Hindlimb muscle (tissue), 1 donor: Measurements from ENCODE around the gene CCNY. TPM values are rescaled to one million over a fixed set of nuclear protein-coding genes. Genes with fewer than 3 reads are reported as not detected.

Experiments used
- DNase-seq: peaks from one replicate; pipeline ENCODE4 v3.0.0-alpha.2; 2013
- polyA plus RNA-seq: library from polyadenylated mRNA; unstranded; fragments of 120-200 nt; gene quantifications from one replicate; pipeline ENCODE4 v1.2.1, GENCODE V29; 2013; ENCODE audit not compliant: insufficient read length

CCNY gene
- polyA plus RNA-seq, 1 donor = 86.3 TPM

- DNase-seq = no peak
Measured at GRCh38 chr10:35458500-35459448, 122.5 kb downstream of the CCNY start.

DNA sequence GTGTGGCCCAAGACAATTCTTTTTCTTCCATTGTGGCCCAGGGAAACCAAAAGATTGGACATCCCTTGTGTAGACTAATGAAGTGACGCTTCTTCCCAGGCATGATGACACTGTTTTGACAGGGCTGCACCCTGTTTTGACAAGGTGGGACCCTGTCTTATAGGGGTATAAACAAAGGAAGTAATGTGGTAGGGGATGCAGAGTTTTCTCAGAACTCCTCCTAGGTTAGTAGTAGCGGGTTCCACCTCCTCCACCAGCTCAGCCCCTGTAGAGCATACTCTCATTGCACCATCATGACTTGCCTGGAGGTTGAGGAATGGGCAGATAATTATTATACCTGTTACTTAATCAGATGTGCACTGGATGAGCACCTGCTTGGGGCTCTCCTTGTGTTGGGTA is 123.1 kb downstream of the CCNY start:
- no peak for DNase-seq

DNA sequence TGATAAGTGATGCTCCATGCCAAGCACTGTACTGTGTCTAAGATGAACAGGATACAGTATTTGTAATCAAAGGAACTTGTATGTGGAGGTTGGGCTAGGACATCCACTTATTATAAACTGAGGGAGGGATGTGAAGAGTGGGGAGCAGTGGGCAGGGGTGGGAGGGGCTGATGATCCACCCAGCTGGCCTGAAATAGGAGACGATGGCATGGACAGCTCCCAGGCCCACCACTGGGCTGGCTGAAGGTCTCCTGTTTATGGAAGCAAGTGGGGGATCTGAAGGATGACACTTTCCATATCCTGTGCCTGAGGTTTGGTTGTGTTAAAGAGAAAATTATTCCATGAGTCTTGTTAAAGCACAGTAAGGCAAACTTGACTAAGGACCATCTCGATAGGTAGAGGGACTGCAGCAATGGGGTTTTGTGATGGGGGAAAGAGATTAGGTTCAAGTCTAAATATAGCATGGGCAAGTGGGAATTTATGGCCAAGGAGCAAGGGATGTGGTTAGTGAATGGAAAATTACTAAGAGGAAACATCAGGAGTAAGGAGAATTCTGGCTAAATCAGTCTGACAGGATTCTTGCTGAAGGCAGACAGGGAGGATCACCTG is 124.6 kb downstream of the CCNY start:
- no peak for DNase-seq

DNA sequence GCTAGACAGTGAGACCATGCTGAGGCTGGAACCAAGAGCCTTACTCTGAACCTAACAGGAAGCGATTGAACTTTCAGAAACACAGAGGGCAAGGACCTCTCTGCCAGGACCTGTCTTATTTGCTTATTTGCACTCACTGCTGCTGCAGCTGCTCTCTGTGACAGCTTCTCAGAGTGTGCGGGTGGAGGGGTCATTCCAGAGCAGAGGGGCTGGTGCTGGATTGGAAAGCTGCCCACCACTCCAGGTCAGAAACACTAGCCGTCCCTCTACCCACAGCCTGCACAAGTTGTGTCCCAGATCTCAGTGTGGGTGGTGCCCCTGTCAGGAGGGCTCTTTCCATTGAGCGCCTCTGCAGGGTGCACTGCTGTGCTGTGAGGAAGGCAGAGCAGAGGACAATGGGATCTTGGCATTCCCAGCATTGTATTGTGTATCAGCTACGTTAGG is 126.2 kb downstream of the CCNY start:
- DNase-seq = no peak

GRCh38 chr10:35463105-35463867 is 127.0 kb downstream of the CCNY start:
- DNase-seq = no peak

GRCh38 chr10:35463878-35464277 is 127.6 kb downstream of the CCNY start:
- no peak for DNase-seq

DNA sequence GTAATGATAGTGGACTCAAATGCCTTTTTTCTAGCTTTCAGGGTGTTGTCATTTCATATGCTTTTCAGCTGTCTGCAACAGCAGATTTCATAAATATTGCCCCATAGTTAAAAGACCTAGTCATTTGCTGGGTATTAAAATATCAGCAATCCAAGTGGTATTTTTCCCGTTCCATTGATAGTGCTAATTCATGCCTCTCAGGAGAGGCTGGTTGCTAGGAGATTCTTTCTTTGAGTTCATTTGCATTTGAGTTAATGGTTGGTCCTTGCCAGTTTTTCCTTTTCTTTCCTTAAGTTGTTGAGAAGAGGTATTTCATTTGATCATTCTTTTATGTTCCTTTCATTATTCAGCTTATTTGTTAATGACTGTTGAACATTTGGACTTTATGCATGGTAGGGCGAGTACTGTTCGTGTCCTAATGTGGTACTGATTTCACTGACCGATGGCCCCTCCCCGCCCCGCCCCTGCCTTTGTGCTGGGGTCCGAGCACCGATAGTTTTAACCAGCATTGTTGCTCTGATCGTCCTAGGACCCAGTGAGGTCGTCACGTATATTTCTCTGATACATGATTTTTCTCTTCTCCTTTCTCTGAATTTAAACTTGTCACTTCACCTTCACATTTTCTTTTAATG is 128.6 kb downstream of the CCNY start:
- DNase-seq = no peak

DNA sequence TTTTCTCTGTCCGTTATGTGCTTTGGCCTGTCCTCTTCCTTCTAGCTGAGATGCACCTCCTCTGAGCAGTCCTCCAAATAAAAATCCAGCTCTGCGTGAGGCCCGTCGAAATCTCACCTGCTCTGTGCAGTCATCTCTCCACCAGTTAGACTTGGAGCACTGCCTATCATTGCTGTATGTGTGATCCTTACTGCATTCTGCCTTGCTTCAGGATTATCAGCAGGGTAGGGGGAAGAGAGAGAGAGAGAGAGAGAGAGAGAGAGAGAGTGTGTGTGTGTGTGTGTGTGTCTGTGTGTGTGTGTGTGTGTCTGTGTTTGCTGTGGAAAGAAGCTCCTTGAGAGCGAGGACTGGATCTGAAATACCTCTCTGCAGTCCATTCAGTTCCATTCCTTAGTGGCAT is 129.4 kb downstream of the CCNY start:
- no peak for DNase-seq

DNA sequence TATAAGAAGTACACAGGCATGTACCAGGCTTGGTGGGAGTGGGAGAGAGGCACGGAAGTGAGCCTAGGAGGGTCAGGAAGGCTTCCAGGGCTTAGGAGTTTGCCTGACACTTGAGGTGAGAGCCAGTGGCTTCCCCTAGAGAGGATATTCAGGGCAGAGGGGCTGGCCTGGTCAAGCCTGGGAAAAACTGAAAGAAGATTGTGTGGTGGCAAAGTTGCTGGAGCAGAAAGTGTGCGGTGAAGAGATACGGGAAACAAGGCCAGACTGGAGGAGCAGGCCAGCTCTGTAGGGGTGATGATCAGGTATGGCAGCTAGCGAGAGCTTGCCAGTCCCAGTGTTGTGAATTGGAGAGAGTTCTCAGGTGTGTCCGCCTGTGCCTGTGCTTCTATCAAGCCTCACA is 129.9 kb downstream of the CCNY start:
- DNase-seq = no peak

GRCh38 chr10:35466661-35467060 is 130.4 kb downstream of the CCNY start:
- DNase-seq = no peak

DNA sequence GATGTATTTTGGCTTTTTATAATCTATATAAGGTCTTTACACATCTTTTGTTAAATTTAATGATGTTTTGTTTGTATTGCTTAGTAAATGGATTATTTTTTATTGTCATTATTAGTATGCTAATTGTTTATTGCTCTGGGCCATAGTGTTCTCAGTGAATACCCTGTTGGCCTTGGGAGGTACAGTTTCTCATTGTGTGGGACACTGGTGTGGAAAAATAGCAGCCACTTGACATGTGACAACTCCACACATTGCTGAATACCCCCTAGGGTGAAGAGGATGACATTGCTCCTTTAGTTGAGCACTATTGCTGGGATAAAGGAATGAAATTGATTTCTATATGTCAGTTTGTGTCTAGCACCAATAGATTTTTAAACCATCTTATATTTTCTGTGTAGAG is 130.9 kb downstream of the CCNY start:
- no peak for DNase-seq

- no peak for DNase-seq
Measured at GRCh38 chr10:35470248-35470924, 134.1 kb downstream of the CCNY start.

DNA sequence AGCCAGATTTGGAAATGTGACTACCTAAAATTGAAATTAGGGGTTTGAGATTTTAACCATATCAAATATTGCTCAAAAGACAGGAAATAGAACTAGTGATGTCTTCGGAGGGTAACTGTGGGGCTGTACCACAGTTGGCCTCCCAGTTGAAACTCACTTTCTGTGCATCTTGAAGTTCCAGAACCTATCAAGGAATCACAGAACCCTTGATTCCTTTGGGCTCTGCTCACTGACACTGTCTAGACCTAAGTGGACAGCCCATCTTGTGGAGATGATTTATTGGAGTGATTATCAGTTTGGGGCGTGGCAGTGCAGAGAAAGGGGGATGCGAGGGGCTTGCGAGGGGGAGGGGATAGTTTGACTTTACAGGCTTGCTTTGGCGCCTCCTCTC is 134.6 kb downstream of the CCNY start:
- no peak for DNase-seq

GRCh38 chr10:35471435-35471834 is 135.1 kb downstream of the CCNY start:
- DNase-seq = no peak

DNA sequence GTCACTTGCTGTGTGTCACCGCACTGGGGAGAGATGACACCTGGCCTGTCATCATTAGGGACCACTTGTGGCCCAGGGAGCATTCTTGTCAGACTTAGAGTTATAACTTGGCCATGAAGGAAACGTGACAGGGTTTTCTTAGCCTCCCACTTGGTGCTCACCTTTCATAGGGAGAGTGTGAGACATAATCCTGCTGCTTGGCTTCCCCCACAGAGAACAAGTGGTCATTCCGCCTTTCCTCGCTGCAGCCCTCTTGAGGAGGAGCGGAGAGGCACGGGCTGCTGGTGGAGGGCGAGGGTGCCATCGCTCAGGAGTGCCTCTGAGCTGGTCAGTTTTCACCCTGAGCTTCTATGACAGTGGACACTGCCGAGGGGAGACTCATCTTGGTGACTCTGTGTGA is 143.8 kb downstream of the CCNY start:
- DNase-seq = no peak

- DNase-seq = no peak
Measured at GRCh38 chr10:35481413-35481812, 145.1 kb downstream of the CCNY start.

- DNase-seq = no peak
Measured at GRCh38 chr10:35486297-35486990, 150.1 kb downstream of the CCNY start.

- DNase-seq = no peak
Measured at GRCh38 chr10:35487336-35488034, 151.2 kb downstream of the CCNY start.

- no peak for DNase-seq
Measured at GRCh38 chr10:35488228-35488627, 151.9 kb downstream of the CCNY start.

DNA sequence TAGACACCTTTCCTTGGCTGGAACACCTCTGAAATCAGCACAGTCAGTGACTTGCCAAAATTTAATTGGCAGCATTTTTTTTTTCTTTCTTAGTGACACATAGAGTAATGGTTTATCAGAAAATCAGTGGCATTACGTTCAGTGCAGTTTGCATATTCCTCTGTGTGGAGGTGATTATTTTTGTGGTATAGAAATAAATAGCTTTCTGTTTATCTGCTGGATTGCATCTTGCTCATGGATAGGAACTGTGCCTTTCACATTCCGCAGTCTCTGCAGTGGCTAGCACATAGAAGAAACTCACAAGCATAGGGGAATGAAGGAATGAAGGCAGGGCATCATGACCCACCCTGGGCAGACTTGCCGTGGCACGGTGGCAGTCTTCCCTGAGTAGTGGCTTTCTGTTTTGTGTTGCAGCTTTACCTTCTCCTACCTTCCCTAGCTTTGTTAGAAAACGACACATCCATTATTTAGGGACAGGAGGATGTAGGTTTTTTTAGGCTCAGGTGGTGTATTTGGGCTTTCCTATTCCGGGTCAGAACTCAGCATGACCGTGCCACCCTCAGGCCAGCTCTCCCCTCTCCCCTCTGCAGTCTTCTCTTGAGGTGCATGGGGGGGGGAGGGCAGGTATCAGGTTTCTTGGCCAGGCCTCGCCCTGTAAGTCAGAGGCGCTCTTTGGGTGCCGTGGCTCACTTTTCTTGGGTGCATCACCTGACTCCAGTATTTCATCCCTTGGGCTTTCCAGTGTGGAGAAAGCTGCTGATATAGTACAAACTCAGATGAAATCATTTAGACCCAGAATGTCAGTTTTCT is 156.3 kb downstream of the CCNY start:
- DNase-seq = no peak
